Neural cell (in vitro differentiated cells): ENCODE results near the gene TRIM72. TPM values are rescaled to one million over a fixed set of nuclear protein-coding genes. Genes with fewer than 3 reads are reported as not detected.
A peak's percentile ranks its signal among the peaks of the same experiment; 100 is the strongest.

Experiments
- H2AFZ ChIP-seq: fragments of 200-600, 300-800 bp; sonication (generic), shearing (Covaris generic); 2 replicates; pipeline ENCODE4 v1.6.0; 2014; ENCODE audit warnings: low read depth, mild to moderate bottlenecking, antibody characterized with exemption, low read length, moderate library complexity
- H3F3A ChIP-seq: fragments of 200-600 bp; shearing (Covaris generic); 2 replicates; pipeline ENCODE4 v1.6.1; 2016; ENCODE audit warnings: mild to moderate bottlenecking, moderate library complexity, mixed read lengths, antibody characterized with exemption, low read length; ENCODE audit not compliant: insufficient read depth, poor library complexity, severe bottlenecking
- H3K27ac ChIP-seq: fragments of 200-600, 300-800 bp; sonication (generic), shearing (Covaris generic); 2 replicates; pipeline ENCODE4 v1.5.1; 2014; ENCODE audit warnings: mild to moderate bottlenecking, low read length, moderate library complexity
- H3K27me3 ChIP-seq: fragments of 300-800, 200-600 bp; sonication (generic), shearing (Covaris generic); 2 replicates; pipeline ENCODE4 v1.6.0; 2014; ENCODE audit warnings: mild to moderate bottlenecking, low read depth, low read length, moderate library complexity; ENCODE audit not compliant: insufficient read depth
- H3K36me3 ChIP-seq: fragments of 300-800, 200-600 bp; sonication (generic), shearing (Covaris generic); 2 replicates; pipeline ENCODE4 v1.5.1; 2014; ENCODE audit warnings: mild to moderate bottlenecking, antibody characterized with exemption, low read length, moderate library complexity; ENCODE audit not compliant: insufficient read depth
- H3K4me2 ChIP-seq: fragments of 300-800, 200-600 bp; sonication (generic), shearing (Covaris generic); 2 replicates; pipeline ENCODE4 v1.6.0; 2014; ENCODE audit warnings: mild to moderate bottlenecking, low read length
- H3K4me3 ChIP-seq: fragments of 300-800, 200-600 bp; sonication (generic), shearing (Covaris generic); 2 replicates; pipeline ENCODE4 v1.5.1; 2014; ENCODE audit warnings: mild to moderate bottlenecking, low read length, moderate library complexity
- H3K79me2 ChIP-seq: fragments of 200-600 bp; shearing (Covaris generic); replicated peaks from 2 replicates; pipeline ENCODE4 v1.6.0; 2014; ENCODE audit warnings: mild to moderate bottlenecking, low read length, moderate library complexity; ENCODE audit not compliant: insufficient read depth
- H3K9ac ChIP-seq: fragments of 300-800, 200-600 bp; sonication (generic), shearing (Covaris generic); 2 replicates; pipeline ENCODE4 v1.6.1; 2016; ENCODE audit warnings: mild to moderate bottlenecking, low read length, mixed read lengths
- H3K9me2 ChIP-seq: fragments of 200-600 bp; shearing (Covaris generic); 2 replicates; pipeline ENCODE4 v1.6.1; 2016; ENCODE audit warnings: mild to moderate bottlenecking, low read length, mixed read lengths; ENCODE audit not compliant: insufficient read depth
- H3K9me3 ChIP-seq: fragments of 200-600, 300-800 bp; sonication (generic), shearing (Covaris generic); 2 replicates; pipeline ENCODE4 v1.6.1; 2016; ENCODE audit warnings: mild to moderate bottlenecking, mixed run types, low read length, moderate library complexity, mixed read lengths
- H4K20me1 ChIP-seq: fragments of 200-600 bp; shearing (Covaris generic); 2 replicates; pipeline ENCODE4 v1.6.1; 2016; ENCODE audit warnings: mild to moderate bottlenecking, mixed run types; ENCODE audit not compliant: insufficient read depth
- EZH2 ChIP-seq: fragments of 200-600, 300-800 bp; shearing (Covaris generic), sonication (generic); IDR thresholded peaks from 2 replicates; pipeline ENCODE4 v1.6.1; 2014; ENCODE audit warnings: antibody characterized with exemption, low read length, borderline replicate concordance, mild to moderate bottlenecking; ENCODE audit not compliant: insufficient read depth, poor library complexity, severe bottlenecking
- MXI1 ChIP-seq: fragments of 450-650 bp; conservative IDR thresholded peaks from 2 replicates; pipeline ENCODE4 v1.6.1; 2014; ENCODE audit warnings: antibody characterized with exemption, mild to moderate bottlenecking; ENCODE audit not compliant: poor library complexity, severe bottlenecking
- POLR2AphosphoS5 ChIP-seq: IDR thresholded peaks from 2 replicates; pipeline ENCODE4 v1.6.1; 2012
- SMC3 ChIP-seq: fragments of 450-650 bp; conservative IDR thresholded peaks from 2 replicates; pipeline ENCODE4 v1.6.1; 2014; ENCODE audit warnings: antibody characterized with exemption, mild to moderate bottlenecking, moderate library complexity; ENCODE audit not compliant: poor library complexity
- TAF1 ChIP-seq: IDR thresholded peaks from 2 replicates; pipeline ENCODE4 v1.6.1; 2012; ENCODE audit warnings: low read depth
- polyA plus RNA-seq: library from polyadenylated mRNA; depleted of rRNA; stranded (reverse); fragments of >200 nt; gene quantifications from 2 replicates; pipeline ENCODE4 v1.2.3, GENCODE V29; 2014
- TF ChIP-seq, protein P1 (sequence below): IDR thresholded peaks from 2 replicates; pipeline ENCODE4 v1.6.1; 2012; ENCODE audit warnings: borderline replicate concordance
- TF ChIP-seq, protein P2 (sequence below): fragments of 450-650 bp; IDR thresholded peaks from 2 replicates; pipeline ENCODE4 v1.5.1; 2014; ENCODE audit warnings: antibody characterized with exemption, mild to moderate bottlenecking, moderate library complexity; ENCODE audit not compliant: poor library complexity, severe bottlenecking

The TRIM72 gene
- polyA plus RNA-seq, 1 donor from 2014 or later = 0.05 TPM

DNA sequence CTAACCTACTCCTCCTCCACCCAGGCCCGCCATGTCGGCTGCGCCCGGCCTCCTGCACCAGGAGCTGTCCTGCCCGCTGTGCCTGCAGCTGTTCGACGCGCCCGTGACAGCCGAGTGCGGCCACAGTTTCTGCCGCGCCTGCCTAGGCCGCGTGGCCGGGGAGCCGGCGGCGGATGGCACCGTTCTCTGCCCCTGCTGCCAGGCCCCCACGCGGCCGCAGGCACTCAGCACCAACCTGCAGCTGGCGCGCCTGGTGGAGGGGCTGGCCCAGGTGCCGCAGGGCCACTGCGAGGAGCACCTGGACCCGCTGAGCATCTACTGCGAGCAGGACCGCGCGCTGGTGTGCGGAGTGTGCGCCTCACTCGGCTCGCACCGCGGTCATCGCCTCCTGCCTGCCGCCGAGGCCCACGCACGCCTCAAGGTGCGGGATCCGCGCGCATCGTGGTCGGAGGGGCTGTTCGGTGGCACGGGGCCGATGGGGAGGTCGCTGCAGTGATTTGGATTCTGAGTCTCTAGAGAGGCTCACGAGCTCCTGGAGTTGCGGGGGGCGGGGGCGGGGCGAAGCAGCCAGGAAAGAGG, 878 bp downstream of the TRIM72 start:
- Histone ChIP-seq H3K9me2 (no peaks in the 10 kb centered on the region), H3K27ac (no peak overlapping the region), H3K9me3 (no peaks in the 10 kb centered on the region), H3K36me3 (no peaks in the 10 kb centered on the region), H3K4me3 (peak overlapping the region; percentile 66), H3K27me3 (peaks cover 55% of the 10 kb centered on the region), H3F3A (no peaks in the 10 kb centered on the region), H3K79me2 (no peaks in the 10 kb centered on the region), H3K4me2 (peak overlapping the region; percentile 70), H4K20me1 (no peaks in the 10 kb centered on the region), H3K9ac (peak overlapping the region; percentile 44), H2AFZ (no peak overlapping the region)
- TF ChIP-seq, protein P1, sequence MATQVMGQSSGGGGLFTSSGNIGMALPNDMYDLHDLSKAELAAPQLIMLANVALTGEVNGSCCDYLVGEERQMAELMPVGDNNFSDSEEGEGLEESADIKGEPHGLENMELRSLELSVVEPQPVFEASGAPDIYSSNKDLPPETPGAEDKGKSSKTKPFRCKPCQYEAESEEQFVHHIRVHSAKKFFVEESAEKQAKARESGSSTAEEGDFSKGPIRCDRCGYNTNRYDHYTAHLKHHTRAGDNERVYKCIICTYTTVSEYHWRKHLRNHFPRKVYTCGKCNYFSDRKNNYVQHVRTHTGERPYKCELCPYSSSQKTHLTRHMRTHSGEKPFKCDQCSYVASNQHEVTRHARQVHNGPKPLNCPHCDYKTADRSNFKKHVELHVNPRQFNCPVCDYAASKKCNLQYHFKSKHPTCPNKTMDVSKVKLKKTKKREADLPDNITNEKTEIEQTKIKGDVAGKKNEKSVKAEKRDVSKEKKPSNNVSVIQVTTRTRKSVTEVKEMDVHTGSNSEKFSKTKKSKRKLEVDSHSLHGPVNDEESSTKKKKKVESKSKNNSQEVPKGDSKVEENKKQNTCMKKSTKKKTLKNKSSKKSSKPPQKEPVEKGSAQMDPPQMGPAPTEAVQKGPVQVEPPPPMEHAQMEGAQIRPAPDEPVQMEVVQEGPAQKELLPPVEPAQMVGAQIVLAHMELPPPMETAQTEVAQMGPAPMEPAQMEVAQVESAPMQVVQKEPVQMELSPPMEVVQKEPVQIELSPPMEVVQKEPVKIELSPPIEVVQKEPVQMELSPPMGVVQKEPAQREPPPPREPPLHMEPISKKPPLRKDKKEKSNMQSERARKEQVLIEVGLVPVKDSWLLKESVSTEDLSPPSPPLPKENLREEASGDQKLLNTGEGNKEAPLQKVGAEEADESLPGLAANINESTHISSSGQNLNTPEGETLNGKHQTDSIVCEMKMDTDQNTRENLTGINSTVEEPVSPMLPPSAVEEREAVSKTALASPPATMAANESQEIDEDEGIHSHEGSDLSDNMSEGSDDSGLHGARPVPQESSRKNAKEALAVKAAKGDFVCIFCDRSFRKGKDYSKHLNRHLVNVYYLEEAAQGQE = no peak
- TF ChIP-seq, protein P2, sequence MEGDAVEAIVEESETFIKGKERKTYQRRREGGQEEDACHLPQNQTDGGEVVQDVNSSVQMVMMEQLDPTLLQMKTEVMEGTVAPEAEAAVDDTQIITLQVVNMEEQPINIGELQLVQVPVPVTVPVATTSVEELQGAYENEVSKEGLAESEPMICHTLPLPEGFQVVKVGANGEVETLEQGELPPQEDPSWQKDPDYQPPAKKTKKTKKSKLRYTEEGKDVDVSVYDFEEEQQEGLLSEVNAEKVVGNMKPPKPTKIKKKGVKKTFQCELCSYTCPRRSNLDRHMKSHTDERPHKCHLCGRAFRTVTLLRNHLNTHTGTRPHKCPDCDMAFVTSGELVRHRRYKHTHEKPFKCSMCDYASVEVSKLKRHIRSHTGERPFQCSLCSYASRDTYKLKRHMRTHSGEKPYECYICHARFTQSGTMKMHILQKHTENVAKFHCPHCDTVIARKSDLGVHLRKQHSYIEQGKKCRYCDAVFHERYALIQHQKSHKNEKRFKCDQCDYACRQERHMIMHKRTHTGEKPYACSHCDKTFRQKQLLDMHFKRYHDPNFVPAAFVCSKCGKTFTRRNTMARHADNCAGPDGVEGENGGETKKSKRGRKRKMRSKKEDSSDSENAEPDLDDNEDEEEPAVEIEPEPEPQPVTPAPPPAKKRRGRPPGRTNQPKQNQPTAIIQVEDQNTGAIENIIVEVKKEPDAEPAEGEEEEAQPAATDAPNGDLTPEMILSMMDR = no peak
- peak; percentile 78 for TF ChIP-seq EZH2
- TF ChIP-seq POLR2AphosphoS5 = peak; percentile 23

DNA sequence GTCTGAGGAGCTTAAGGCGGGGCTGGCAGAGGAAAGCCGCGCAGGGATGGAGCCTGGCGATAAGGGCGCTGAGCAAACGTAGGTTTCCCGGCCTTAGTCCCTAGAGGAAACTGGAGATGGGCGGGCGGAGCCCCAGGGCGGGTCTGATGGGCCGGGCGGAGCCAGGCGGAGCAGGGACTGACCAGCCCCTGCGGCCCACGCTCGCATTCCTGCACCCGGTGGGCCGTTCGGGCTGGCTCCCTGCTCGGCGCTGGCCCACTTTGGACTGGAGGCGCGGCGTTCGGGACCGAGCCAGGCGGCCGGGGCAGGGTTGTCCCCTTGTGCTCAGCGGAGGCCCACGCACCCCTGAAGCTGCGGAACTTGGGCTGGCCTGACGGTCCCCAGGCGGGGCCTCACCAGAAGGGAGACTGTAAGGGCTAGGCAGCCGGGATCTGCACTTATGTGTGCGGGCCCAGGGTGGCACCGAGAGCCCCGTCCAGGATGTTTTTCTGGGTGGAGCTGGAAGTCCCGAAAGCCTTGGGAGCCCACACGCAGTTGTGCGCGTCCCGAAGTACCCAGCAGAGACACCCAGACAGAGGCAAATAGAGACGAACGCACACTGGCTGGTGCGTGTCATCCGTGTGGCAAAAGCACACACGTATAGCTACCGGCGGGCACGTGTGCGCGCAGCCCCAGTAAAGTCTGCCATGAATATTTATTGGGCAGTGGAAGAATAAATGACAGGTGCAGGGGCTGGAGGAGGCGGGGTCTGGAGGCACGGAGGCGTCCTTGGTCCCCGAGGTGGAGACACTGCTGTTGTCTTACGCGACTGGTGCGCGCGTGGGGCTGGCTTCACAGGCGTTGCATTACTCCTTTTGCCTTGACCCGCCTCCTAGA, 1.6 kb downstream of the TRIM72 start:
- H3K4me3 ChIP-seq = peak overlapping the region; percentile 66
- H3K27ac ChIP-seq = no peak overlapping the region
- H3F3A ChIP-seq = no peaks in the 10 kb centered on the region
- no peaks in the 10 kb centered on the region for H3K9me2 ChIP-seq
- no peaks in the 10 kb centered on the region for H3K9me3 ChIP-seq
- no peak overlapping the region for H2AFZ ChIP-seq
- H3K79me2 ChIP-seq = no peaks in the 10 kb centered on the region
- TF ChIP-seq, protein P2 = no peak
- TF ChIP-seq SMC3 (no peak), POLR2AphosphoS5 (no peak), TAF1 (no peak), MXI1 (peak; percentile 63)
- H4K20me1 ChIP-seq = no peaks in the 10 kb centered on the region
- peak overlapping the region; percentile 44 for H3K9ac ChIP-seq
- H3K4me2 ChIP-seq = peak overlapping the region; percentile 70
- peaks cover 55% of the 10 kb centered on the region for H3K27me3 ChIP-seq
- H3K36me3 ChIP-seq = no peaks in the 10 kb centered on the region
